ENCODE data around the gene EIPR1.
"Not testable (repeated sequence)": the region's sequence is repeated elsewhere in the genome, so short reads cannot be mapped to it uniquely, and the experiment has no call there.

Gene EIPR1

DNA sequence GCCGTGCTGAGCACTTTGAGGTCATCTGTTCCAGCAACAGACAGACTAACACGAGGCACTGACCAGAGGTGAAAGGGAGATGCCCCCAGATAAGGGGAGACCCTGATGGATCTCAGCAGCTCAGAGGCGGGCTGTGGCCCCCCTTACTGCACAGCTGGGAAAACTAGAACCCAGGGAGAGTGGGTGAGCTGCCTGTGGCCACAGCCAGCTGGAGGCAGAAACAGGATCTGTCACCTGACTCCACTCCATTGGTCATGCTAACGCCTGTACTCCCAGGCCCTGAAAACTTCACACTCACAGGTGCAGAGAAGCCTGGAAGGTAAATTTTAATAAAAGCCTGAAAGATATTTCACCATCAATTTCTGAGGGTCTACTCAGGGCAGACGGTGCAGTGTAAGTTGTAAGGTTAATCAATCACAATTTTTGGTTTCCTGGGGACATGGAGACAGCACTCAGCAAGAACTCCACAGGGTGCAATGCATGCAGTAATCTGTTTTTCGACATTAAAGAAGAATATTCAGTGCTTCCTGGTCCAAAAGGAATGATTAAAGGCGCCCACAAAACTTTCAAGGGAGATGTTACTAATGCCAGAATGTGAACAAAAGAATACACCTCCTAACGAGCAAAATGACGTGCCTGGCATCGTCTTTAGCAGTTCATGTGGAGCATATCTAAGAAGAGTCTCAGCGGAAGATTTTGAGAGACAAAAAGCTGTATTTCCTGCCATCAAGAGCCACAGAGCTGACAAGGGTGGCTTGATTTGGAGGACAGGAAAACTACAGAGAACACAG lies 173.4 kb downstream of the EIPR1 start:
- DNase-seq: no peak

DNA sequence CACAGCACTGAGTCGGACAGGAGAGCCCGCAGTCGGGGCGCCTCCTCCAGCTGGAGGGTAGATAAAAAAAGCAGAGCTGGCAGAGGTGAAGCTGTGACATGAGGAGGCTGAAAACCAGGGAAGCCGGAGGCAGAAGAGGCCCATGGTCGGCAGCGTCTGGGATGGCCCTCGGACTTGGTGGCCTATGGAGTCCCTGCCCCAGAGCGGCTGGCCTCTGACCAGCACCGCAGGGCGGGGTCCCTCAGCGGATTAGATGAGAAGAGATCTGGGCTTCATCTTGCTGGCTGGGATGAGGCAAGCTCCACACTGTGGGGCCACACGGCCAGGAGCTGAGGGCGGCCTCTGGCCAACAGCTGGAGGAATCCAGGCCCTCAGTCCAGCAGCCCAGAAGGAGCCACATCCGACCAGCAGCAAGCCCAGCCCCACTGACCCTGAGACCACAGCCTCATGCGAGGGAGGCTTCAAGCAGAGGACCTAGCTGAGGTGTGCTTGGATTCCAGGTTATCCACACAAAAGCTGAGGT lies 174.1 kb downstream of the EIPR1 start:
- no peak for DNase-seq

DNA sequence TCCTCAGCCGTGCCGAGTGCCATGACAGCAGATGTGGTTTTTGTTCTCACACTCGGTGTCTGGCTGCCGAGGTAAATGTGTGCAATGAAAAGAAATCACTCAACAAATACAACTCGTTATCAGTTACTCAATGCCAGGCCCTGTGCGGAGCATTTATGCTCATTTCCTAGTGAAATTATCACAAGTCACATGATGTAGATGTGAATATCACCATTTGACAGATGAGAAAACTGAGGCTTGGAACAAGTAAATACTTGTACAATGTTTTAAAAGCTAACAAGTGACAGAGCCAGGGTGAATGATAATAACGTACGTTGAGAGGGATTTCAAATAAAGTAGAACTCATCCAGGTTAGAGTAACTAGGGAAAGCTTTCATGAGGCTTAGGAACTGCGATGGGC lies 174.7 kb downstream of the EIPR1 start:
- no peak for DNase-seq

DNA sequence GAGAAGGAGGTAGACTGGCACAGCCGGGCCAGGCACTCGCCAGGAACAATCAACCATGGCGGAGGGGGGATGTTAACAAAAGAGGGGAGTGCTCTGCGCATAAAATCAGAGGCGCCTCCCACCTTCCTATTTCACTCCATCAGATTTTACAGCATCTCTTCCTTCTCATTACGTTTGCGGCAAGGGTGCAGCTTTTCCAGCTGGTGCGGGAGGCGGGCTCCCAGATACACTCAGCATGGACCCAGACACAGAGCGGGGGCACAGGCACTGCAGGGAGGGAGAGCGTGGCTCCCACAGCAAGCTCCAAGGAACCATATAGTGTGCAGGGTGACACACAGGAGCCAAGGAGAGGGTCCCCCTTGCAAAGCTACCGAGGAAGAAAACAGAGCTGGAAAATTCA lies 176.3 kb downstream of the EIPR1 start:
- no peak for DNase-seq

DNA sequence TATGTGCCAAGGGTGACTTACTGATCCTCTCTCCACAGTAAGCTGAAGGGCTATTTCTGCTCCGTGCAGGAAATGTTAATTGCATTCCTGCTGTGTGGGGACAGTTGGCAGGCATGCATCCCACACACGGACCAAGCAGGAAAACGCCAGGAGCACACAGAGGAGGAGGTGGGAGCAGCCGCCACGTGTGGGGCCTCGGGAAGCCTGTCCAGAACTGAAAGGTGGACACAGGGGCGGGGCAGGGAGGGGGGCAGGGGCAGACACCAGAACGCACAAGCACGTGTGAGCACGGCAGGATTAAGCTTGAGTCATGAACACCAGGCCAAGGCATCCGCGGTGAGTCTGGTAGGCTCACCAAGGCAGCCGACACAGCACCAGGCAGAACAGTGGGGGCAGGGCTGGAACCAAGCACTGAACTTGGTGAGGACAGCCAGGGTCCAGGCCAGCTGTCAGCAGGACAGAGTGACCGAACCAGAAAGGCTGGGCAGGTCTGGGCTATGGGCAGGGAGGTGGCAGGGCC lies 177.1 kb downstream of the EIPR1 start:
- peak; percentile 4 for DNase-seq

DNA sequence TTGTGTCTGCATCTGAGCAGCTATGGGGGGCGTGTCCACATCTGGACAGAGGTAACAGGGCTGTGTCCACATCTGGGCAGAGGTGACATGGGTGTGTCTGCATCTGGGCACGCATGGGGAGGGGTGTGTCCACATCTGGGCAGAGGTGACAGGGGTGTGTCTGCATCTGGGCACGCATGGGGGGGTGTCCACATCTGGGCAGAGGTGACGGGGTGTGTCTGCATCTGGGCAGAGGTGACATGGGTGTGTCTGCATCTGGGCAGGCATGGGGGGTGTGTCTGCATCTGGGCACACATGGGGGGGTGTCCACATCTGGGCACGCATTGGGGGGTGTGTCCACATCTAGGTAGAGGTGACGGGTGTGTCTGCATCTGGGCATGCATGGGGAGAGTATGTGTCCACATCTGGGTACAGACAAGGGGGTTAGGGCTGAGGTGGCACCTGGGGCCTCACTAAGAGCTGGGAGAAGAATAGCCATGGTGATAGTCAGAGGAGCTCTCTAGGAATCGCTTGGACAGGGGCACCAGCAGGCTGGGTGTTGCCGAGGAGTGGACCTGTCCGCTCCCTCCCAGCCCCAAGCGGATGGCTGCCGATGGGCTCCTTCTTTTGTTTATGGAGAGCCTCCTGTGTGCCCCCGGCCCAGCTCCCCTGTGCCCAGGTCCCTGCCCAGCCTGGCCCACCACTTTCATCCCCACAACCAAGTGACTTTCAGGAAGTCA lies 177.8 kb downstream of the EIPR1 start:
- DNase-seq: no peak

DNA sequence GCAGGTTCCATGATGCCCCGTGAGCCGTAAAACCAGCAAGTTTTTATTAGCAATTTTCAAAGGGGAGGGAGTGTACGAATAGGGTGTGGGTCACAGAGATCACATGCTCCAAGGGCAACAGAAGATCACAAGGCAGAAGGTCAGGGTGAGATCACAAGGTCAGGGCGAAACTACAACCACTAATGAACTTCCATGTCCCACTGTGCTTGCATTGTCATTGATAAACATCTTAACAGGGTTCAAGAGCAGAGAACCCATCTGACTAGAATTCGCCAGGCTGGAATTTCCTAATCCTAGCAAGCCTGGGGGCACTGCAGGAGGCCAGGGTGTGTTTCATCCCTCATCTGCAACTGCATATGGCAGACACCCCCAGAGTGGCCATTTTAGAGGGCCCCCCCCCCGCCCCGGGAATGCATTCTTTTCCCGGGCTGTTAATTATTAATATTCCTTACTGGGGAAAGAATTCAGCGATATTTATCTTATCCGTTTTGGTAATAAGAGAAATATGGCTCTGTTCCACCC lies 178.9 kb downstream of the EIPR1 start:
- DNase-seq: not testable (repeated sequence)

DNA sequence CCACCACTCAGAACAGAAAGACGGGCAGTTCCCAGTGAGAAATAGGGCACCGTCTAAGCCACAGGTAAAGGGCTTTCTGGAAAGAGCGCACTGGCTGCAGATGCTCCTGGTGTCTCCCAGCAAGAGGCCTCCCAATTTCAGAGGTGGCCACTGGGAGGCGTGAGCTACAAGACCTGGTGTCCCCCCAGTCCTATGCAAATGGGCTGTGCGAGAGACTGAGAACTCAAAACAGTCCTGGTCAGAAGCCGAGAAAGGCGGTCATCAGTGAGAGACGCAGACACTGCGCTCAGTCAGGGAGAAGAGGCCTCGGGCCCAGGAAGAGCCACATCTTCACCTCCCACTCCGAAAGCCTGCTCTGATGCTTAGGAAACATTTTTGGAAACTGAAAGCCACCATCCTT lies 179.5 kb downstream of the EIPR1 start:
- DNase-seq: peak; percentile 1

DNA sequence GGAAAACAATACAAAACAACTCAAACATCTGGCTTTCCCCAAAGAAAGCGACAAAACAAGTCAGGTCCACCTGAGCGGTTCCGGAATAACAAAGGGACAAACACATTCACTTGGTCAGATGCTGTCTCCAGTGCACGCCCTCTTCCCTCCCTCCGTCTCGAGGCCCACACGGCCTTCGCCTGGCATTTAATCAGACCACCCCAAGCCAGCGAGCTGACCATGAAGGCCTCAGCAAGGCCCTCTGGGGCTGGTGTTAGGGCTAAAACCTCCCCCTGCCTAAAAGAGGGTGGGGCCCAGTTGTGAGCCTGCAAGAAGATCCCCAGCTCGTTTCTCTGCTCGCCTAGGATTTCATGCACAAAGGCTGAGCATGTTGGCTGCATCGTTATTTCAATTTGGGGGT lies 180.3 kb downstream of the EIPR1 start:
- DNase-seq: no peak

DNA sequence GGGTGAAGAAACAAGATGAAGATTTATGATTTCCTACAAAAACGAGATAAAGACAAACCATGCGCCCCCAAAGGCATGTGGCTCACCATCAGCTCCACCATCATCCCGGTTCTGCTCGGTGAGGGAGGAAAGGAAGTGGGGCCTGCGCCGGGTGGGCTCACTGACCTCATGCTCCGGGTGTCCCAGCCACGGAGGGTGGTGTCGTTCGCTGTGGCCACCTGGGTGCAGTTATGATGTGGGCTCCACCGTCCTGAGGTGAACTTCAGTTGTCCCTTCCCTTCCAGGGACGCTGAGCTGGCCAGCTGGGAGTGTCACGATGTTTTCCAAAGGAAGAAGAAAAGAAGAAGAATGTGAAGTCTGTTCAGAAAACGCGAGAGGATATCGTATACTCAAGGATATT lies 180.9 kb downstream of the EIPR1 start:
- DNase-seq: no peak

DNA sequence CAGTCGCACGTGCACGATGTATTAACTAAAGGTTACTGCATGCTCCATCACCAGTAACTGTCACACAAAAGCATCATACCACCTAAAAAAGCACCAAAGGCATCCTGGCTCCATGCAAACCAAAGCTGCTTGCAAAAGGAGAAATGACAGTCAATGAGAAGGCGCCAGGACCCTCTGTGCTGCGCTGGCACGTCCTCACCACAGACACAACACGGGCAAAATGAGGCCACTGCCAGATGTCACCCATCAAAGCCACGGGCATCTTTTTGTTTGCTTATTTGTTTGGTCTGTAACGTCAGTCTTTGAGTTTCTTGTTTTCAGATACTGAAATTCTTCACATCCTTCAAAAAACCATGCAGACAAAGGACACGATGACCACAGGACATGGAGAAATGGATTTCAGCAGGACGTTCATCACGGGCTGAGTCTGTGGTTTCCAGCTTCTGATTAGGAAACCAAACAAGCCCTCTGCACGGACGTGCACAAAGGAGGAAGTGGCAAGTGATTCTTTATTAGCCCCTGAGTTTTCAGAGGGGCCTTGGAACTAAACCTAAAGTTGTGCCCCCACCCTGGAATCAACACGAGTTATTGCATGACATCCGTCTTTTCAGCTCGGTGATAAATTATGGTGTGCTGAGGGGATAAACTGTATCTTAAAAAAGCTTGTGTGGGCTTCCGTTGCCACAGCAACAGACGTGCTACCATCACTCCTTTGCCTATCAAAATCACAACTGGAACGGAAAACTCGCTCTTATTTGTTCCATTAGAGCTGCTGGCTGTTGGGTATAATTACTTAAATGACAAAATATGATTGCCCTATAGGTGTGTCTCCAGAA lies 181.8 kb downstream of the EIPR1 start:
- no peak for DNase-seq

DNA sequence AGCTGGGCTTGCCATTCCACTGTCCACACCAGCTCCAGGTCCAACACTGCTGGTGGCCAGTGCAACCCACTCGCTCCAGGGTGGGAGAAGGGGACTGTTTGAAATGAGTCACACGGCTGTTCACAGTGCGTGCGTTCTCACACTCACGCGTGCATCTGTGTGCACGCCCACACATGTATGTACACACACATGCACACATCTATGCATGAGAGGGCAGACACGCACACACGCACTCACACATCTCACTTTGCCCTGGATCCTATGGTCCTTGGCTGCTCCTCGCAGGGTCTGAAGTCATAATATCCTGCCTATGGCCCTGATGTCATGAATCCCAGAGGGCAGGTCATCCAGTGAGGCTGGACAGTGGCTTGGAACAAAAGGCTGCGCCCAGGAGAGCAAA lies 182.8 kb downstream of the EIPR1 start:
- DNase-seq: no peak

DNA sequence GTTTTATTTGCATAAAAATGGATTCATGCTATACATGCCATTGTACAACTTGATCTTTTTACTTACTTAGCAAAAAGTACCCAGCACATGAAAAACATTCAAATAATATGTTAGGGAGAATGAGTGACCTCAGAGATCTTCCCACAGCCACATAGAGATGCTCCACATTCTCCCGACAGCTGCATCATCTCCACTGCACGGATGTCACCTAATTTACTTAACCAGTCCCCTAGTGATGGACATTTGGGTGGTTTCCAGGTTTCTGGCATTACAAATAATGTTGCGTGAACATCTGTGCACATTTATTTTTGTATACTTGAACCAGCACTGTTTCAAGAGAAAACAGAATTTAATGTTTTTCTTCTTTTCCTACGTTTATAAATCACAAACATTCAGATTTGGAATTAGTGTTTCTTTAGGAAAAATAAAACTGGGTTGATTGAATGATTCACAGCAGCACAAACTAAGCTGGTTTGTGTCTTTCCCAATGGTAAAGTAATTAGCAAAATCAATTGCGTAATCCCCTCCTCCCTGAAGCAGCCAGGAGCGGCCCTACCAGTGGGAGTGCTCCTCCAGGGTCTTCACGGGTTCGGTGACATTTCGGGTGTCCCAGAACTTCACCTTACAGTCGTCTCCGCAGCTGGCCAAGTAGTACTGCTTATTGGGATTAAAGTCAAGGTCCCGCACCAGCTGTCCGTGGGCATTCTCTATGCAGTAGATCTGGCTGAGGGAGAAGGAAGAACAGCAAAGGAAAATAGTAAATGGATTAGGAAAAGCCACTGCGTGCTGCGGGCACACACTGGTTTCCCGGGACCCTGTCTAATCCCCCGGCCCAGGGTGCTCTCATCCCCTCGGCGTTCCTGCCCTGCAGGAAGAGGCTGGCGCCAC lies 183.9 kb downstream of the EIPR1 start:
- no peak for DNase-seq

DNA sequence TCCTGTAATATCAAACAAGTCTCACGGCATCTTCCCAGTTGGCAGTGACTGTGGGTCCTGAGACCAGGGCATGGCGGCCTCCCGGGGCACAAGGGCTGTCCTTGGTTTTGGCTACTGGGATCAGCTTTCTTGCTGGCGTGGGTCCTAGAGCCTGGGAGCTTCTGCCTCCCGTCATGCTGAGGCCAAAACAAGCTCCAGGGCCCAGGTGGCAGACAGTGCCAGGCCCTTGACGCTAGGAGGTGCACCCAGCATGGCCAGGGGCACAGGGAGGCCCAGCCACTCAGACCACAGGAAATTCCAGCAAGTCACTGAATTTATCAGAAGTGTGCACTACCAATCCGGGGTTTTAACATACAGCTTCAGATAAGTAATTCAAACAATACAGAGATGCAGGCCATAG lies 184.7 kb downstream of the EIPR1 start:
- no peak for DNase-seq

DNA sequence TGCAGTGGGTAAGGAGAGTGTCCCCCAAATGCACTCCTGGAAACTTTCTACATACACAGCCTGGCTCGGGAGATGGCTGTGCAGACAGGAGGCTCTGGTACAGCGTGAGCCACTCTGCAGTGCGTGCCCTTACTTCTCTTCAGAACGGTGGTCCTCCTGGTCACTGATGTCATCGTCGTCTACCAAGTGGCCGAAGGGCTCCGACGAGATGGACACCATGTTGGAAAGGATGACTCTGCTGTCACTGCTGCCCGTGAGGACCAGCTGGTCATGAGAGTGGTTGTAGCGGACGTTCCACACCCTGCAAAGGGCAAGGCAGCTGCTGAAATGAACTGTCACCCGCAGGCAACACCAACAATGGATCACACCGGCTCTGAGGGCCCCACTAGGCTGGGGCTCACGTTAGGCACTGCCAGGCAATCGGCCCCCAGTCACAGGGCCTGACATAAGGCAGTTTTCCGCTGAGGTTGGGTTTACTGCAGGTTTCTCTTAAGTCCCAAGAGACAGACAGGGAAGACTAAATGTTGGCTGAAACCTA lies 185.3 kb downstream of the EIPR1 start:
- DNase-seq: no peak

DNA sequence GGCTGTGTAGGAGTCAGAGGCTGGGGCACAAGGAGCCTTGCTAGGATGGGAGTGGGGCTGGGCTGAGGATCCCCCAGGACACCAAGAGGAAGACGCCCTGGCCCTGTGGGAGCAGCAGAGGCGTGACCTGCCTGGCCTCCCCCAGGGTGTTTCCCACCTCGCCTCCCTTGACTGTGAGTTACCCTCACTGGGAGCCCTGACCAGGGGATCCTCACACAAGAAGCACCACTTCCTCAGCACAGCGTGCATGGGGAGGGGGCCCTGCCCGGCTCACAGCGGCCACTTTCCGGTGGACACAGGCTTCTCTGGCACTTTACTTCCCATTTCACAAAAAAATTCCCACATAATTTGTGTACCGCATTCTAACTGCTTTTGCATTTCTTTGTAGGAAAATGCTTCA lies 187.7 kb downstream of the EIPR1 start:
- DNase-seq: no peak

DNA sequence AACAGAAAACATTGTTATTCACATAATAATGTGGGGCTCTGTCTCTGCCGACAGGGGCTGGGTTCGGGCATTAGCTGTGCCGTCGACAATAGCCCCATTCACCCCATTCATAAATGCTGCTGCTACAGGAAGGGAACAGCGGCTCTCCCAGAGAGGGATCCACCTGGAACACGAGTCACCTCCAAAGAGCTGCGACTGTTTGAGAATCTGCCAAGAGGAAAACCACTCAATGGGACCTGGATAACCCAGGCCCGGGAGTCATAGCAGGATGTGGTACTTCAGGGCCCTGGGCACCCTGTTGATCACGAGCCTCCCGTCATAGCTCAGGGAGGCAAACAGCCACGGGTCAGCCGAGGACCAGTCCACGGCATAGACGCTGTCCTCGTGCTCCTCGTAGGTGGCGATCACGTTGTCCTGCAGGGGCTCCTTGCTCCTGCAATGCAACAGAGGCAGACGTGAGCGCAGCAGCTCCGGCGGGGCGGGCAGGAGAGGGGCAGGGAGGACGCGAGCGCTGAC lies 188.5 kb downstream of the EIPR1 start:
- DNase-seq: no peak

DNA sequence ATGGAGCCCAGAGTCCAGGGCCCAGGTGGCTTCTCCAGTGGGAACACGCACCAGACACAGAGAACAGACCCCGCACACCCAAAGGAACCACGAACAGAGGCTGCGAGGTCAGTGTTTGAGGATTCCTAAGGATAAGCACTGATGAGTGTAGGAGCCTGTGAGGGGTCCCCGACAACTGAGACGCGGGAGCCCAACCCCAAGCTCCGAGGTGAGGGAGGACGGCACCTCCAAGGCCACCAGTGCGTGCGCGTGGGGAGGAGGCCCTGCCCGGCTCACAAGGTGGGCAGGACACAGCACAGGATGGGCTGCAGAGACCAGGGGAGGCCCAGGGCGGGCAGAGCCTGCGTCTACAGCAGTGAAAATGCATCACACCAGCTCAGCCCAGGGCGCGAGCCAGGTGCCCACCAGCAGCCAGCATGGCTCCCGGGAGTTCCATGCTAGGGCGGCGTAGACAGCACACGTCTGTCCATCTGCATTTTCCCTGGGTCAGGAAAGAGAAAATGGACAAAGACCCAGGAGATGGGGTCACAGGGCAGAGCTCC lies 189.1 kb downstream of the EIPR1 start:
- no peak for DNase-seq

DNA sequence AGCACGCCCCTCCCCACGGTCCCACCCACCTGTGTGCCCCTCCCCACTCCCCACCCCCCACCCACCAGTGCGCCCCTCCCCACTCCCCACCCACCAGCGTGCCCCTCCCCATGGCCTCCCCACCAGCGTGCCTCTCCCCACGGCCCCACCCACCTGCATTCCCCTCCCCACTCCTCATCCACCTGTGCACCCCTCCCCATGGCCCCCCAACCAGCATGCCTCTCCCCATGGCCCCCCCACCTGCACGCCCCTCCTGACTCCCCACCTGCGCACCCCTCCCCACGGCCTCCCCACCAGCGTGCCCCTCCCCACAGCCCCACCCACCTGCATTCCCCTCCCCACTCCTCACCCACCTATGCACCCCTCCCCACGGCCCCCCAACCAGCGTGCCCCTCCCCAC lies 190.2 kb downstream of the EIPR1 start:
- no peak for DNase-seq

DNA sequence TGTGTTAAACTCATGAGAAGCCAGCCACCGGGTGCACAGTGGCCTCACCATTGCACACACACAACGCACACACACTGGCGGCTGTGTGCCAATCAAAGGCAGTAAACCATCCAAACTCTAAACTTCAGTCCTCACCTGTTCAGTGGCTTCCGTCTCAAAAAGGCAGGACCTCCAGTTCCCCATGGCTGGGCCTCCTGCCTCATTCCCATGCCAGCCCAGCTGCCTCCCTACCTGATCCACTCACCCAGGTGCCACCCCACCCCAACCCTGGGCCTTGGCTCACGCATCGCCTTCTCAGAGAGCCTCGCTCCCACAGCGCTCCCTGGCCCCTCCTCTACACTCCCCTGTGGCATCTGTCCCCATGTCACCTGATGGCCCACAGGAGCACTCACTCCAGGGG lies 190.9 kb downstream of the EIPR1 start:
- no peak for DNase-seq

DNA sequence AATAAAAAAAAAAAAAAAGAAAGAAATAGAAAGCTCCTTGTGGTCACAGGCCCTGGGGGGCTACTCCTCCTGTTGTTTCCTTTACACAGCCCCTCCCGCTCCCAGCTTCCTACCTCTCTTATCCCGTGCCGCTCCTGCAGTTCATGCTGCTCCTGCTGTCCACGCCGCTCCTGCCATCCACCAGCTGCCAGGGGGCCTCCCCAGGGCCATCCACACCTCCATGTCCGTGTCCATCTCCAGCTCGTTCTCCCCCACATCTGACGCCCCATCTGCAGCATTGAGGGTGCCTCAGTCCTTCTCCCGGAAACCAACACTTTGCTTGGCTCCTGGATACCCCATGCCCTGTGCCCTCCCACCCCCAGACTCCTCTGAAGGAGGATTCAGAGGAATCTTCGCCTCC lies 191.7 kb downstream of the EIPR1 start:
- no peak for DNase-seq
